Measurements from ENCODE around the gene NUDT15.

DNA sequence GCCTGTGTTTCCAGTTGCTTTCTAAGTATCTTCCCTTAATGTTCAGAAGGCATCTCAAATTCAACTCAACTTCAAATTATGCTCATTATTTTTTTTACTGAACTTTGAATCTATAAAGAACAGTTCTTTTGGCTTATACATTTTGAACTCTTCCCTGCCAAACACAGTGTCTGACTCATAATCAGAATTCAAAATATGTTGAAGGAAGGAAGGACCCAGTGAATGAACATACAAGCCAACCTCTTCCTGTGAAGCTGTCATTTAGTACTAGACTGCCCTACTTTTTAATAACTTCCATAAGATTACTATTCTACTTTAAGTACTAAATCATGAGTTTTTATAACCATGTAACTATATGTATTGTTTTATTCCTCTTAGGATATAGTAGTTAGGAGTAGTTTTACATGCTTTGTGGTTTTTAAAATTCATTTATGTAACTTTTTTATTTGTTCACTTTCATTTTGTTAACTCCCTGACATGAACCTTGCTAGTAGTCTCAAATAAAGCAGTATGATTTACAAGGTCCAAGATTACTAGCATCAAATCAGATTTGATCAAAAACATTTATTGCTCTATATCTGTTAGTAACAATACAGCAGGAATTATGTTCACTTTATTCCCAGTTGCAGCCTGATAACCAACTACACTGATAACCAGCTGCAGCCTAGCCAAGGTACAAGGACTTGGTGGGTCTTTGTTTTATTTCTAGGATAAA, 6.4 kb downstream of the NUDT15 start:
- TF ChIP-seq CTCF (IDR thresholded peaks at IDR 0.05) = no peak
- no peak for TF ChIP-seq EP300 (IDR thresholded peaks at IDR 0.05)
- TF ChIP-seq POLR2A (IDR thresholded peaks at IDR 0.05) = no peak

All from stomach (tissue), 4 donors.